Measurements from ENCODE around the gene DDX49.

GRCh38 chr19:18901491-18901890 is 18.0 kb upstream of the DDX49 start:
- TF ChIP-seq CTCF (IDR thresholded peaks at IDR 0.05) (no peak), POLR2A (IDR thresholded peaks at IDR 0.05) (no peak)
